Bronchial epithelial cell (primary cell): ENCODE data around the gene NTRK2. TPM values are rescaled to one million over a fixed set of nuclear protein-coding genes. Genes with fewer than 3 reads are reported as not detected.

Experiments
- DNase-seq: peaks from one replicate; pipeline ENCODE4 v3.0.0-alpha.2; 2010; ENCODE audit warnings: low read depth
- FAIRE-seq: peaks from 2 replicates; lab custom pipeline; 2011; peaks lifted over from hg19 to GRCh38; lab: Jason Lieb, UNC
- H3K27me3 ChIP-seq: 2 replicates; pipeline ENCODE4 v1.5.1; 2011; ENCODE audit warnings: low read length; ENCODE audit not compliant: control insufficient read depth, insufficient read depth
- H3K36me3 ChIP-seq: 2 replicates; pipeline ENCODE4 v1.5.1; 2011; ENCODE audit warnings: low read length; ENCODE audit not compliant: control insufficient read depth, insufficient read depth
- H3K4me3 ChIP-seq: 2 replicates; pipeline ENCODE4 v1.5.1; 2011; ENCODE audit warnings: mild to moderate bottlenecking, low read depth, low read length, control low read depth
- total RNA-seq: library from RNA; depleted of rRNA; stranded (reverse); fragments of >200 nt; gene quantifications from 2 replicates; pipeline ENCODE4 v1.2.1, GENCODE V29; 2014
- TF ChIP-seq, protein P1 (sequence below): IDR thresholded peaks from 2 replicates; pipeline ENCODE4 v1.5.1; 2011; ENCODE audit warnings: mild to moderate bottlenecking, moderate library complexity, low read length, control low read depth, inconsistent platforms; ENCODE audit not compliant: insufficient read depth, severe bottlenecking

The NTRK2 gene
- total RNA-seq, 1 donor from 2014 or later: not detected

DNA sequence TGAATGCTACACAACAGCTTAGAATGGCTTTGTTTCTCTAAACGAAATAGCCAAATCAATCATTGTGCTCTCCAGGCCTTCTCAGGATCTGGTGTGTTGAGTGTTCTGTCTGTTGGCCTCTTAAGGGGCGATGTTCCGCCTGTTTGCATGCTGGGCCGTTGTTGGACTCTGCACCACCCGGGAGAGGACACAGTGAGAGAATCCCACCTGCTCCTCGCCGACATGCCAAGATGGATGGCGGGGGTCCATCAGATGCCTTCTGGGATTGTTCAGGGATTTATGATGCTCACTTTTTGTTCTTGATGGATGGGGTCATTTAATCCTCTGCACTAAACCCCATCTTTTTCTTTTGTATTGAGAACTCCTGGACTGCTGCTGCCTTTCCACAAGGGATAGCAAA, 159.9 kb downstream of the NTRK2 start:
- Histone ChIP-seq H3K36me3 (no peaks in the 10 kb centered on the region), H3K27me3 (no peaks in the 10 kb centered on the region), H3K4me3 (no peak overlapping the region)
- DNase-seq (no peak), FAIRE-seq (no peak)
- TF ChIP-seq, protein P1, sequence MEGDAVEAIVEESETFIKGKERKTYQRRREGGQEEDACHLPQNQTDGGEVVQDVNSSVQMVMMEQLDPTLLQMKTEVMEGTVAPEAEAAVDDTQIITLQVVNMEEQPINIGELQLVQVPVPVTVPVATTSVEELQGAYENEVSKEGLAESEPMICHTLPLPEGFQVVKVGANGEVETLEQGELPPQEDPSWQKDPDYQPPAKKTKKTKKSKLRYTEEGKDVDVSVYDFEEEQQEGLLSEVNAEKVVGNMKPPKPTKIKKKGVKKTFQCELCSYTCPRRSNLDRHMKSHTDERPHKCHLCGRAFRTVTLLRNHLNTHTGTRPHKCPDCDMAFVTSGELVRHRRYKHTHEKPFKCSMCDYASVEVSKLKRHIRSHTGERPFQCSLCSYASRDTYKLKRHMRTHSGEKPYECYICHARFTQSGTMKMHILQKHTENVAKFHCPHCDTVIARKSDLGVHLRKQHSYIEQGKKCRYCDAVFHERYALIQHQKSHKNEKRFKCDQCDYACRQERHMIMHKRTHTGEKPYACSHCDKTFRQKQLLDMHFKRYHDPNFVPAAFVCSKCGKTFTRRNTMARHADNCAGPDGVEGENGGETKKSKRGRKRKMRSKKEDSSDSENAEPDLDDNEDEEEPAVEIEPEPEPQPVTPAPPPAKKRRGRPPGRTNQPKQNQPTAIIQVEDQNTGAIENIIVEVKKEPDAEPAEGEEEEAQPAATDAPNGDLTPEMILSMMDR: no peak

DNA sequence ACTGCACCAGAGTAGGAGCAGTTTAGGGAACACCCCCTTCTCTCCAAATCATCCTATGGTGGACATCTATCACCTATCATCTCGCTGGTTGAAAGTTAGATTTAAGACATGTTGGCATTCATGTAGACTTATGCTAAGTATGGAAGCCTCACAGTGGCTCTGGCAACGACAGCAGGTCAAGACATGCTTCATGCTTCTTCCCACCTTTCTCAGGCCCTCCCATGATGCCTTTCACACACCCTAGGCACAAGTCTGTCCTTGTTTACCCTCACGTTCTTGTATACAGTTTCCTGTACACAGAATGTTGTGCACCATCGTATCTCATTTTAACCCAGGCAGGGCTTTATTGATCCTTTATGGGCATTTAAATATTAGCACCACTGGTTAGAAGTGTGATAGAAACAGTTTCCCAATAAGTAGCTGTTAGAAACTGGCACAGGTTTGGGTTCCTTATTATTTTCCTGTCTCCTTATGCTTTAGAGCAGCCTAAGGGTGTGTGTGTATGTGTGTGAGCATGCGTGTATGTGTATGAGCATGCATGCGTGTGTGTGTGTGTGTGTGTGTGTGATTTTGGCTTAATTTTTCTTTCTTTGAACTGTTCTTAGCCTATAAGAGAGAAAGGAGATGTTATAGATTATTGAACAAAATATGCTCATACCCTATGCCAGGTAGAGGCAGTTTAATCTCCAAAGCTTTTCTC, 160.6 kb downstream of the NTRK2 start:
- H3K27me3 ChIP-seq: no peaks in the 10 kb centered on the region

DNA sequence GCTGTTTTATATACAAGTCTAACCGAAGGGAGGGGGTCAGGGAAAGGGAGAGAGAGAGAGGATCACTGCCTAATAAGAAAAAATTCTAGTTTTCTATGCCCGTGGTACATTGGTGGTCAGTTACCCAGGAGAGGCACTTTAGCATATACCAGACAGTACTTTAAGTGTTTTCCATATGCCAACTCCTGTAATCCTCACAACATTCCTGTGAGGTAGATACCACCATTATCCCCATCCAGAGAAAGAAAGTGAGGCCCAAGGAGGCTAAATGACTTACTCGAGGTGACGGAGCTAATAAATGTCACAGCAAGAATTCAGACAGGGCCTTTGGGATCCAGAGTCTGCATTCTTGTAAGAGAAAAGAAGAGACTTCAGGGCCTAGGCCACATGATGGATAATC, 161.8 kb downstream of the NTRK2 start:
- Histone ChIP-seq H3K36me3 (no peaks in the 10 kb centered on the region), H3K4me3 (no peak overlapping the region), H3K27me3 (no peaks in the 10 kb centered on the region)
- DNase-seq (no peak), FAIRE-seq (no peak)
- TF ChIP-seq, protein P1: no peak

More for the DNA sequence above, 160.6 kb downstream of the NTRK2 start:
- DNase-seq (peak; percentile 9), FAIRE-seq (no peak)
- TF ChIP-seq, protein P1: no peak
- H3K36me3 ChIP-seq: no peaks in the 10 kb centered on the region
- no peak overlapping the region for H3K4me3 ChIP-seq

DNA sequence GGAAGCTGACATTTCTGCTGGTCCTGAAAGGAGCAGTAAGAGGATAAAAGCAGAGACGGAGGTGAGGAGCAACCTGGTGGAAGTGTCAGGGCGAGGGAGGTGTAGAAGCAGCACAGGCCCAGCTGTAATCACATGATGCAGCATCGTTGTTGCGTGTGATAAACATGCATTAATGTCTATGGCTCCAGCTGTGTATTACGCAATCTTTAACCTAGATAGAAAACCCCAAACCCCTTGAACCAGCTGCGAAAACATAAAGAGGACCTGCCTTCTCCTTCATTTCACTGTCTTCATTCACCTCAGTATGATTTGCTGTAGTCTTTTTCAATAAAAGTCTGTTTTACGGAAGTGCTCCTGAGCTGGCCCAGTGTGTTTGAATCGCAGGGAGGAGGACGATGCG, 162.9 kb downstream of the NTRK2 start:
- TF ChIP-seq, protein P1: no peak
- H3K4me3 ChIP-seq: no peak overlapping the region

DNA sequence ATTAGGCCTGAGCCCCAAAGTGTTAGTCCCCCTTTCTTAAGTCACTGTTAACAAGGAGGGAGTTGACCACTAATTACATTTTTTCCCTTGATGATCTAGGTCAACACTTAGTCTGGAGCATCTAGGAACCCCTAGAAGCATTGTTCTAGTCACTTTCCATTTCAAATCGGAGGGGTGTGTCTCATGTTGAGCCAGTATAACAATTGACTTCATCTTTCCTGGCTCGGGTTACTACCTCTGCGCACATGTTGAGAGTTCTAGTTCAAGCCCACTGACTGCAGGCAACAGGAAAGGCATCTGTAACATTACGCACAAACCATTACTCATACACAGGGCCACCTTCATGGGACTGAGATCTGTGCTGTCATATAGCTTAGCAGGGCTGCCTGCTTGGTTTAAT, 164.9 kb downstream of the NTRK2 start:
- H3K4me3 ChIP-seq: no peak overlapping the region
- DNase-seq: no peak
- H3K36me3 ChIP-seq: no peaks in the 10 kb centered on the region
- FAIRE-seq: no peak
- TF ChIP-seq, protein P1: no peak
- no peaks in the 10 kb centered on the region for H3K27me3 ChIP-seq

More for the DNA sequence above, 162.9 kb downstream of the NTRK2 start:
- Histone ChIP-seq H3K36me3 (no peaks in the 10 kb centered on the region), H3K27me3 (no peaks in the 10 kb centered on the region)
- no peak for FAIRE-seq
- no peak for DNase-seq

DNA sequence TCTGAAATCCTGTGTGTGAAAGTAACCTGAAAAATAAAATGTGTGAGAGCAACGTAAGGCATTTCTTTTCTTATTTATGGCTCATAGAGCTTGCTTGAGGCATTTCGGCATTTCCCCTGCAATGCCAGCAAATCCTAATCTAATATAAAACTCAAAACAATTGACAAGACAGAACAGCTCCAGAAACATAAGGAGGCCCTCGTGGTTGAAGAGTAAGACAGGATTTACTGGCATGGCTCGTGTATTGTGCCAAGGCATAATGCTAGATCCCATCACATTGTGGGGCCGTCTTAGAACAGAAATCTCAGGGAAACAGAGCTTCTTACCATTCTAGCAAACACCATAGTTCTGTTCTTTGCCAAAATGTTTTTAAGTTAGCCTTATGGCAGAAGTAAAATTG, 166.2 kb downstream of the NTRK2 start:
- Histone ChIP-seq H3K36me3 (no peaks in the 10 kb centered on the region), H3K4me3 (no peak overlapping the region), H3K27me3 (peaks cover 5% of the 10 kb centered on the region)
- no peak for DNase-seq
- TF ChIP-seq, protein P1: no peak
- FAIRE-seq: no peak
